Central memory CD8-positive, alpha-beta T cell (primary cell): ENCODE data around the gene ASRGL1.
A peak's percentile ranks its signal among the peaks of the same experiment; 100 is the strongest.
"Not testable (repeated sequence)": the region's sequence is repeated elsewhere in the genome, so short reads cannot be mapped to it uniquely, and the experiment has no call there.

Experiments
- ATAC-seq: fragments of 150-1000 bp; cut with Tn5 transposase; replicated peaks from 2 replicates; pipeline ENCODE4 v1.10.0; 2022; ENCODE audit warnings: mild to moderate bottlenecking, moderate FRiP score, moderate number of reproducible peaks; ENCODE audit not compliant: poor library complexity, severe bottlenecking; ENCODE audit errors: extremely low read depth
- DNase-seq, 2 donors: peaks; one replicate each; pipeline ENCODE4 v3.0.0; 2021; ENCODE audit warnings: low spot score in 2 of 2
- H3K27ac Mint-ChIP-seq: one replicate; pipeline ENCODE4 v1.8.0; 2022; ENCODE audit warnings: low read depth, mild to moderate bottlenecking, moderate library complexity, mixed read lengths
- H3K27me3 Mint-ChIP-seq: one replicate; pipeline ENCODE4 v1.8.0; 2022; ENCODE audit warnings: mixed read lengths
- H3K36me3 Mint-ChIP-seq: one replicate; pipeline ENCODE4 v1.8.0; 2022; ENCODE audit warnings: mild to moderate bottlenecking, moderate library complexity, mixed read lengths; ENCODE audit not compliant: insufficient read depth
- H3K4me1 Mint-ChIP-seq: one replicate; pipeline ENCODE4 v1.8.0; 2022; ENCODE audit warnings: mixed read lengths
- H3K4me3 Mint-ChIP-seq: one replicate; pipeline ENCODE4 v1.8.0; 2022; ENCODE audit warnings: mild to moderate bottlenecking, moderate library complexity, mixed read lengths
- H3K9me3 Mint-ChIP-seq: one replicate; pipeline ENCODE4 v1.8.0; 2022; ENCODE audit warnings: mixed read lengths

ASRGL1 gene

GRCh38 chr11:62331264-62331663, 6.0 kb upstream of the ASRGL1 start:
- H3K9me3 Mint-ChIP-seq, H3K27ac Mint-ChIP-seq: not testable (repeated sequence)

GRCh38 chr11:62333768-62334167, 3.5 kb upstream of the ASRGL1 start:
- ATAC-seq = no peak

More at GRCh38 chr11:62331264-62331663, 6.0 kb upstream of the ASRGL1 start:
- H3K4me1 Mint-ChIP-seq, ATAC-seq, H3K36me3 Mint-ChIP-seq, H3K4me3 Mint-ChIP-seq, DNase-seq: not testable (repeated sequence)
- H3K27me3 Mint-ChIP-seq = peaks cover 28% of the 10 kb centered on the region

GRCh38 chr11:62336949-62337302, 322 bp upstream of the ASRGL1 start:
- not testable (repeated sequence) for H3K9me3 Mint-ChIP-seq, ATAC-seq, DNase-seq
- peak overlapping the region; percentile 89 for H3K4me3 Mint-ChIP-seq
- peak overlapping the region; percentile 61 for H3K27ac Mint-ChIP-seq
- H3K4me1 Mint-ChIP-seq = peaks cover 16% of the 10 kb centered on the region
- peaks cover 15% of the 10 kb centered on the region for H3K27me3 Mint-ChIP-seq
- H3K36me3 Mint-ChIP-seq = peaks cover 14% of the 10 kb centered on the region

More at GRCh38 chr11:62333768-62334167, 3.5 kb upstream of the ASRGL1 start:
- Mint-ChIP-seq H3K4me1 (peaks cover 16% of the 10 kb centered on the region), H3K36me3 (peaks cover 14% of the 10 kb centered on the region), H3K27me3 (peaks cover 28% of the 10 kb centered on the region), H3K27ac (no peak overlapping the region), H3K4me3 (no peak overlapping the region), H3K9me3 (no peaks in the 10 kb centered on the region)
- no peak for DNase-seq

- DNase-seq = no peak
- H3K36me3 Mint-ChIP-seq = peaks cover 14% of the 10 kb centered on the region
- peaks cover 10% of the 10 kb centered on the region for H3K27me3 Mint-ChIP-seq
- no peak for ATAC-seq
- H3K4me3 Mint-ChIP-seq = peak overlapping the region; percentile 89
- peaks cover 16% of the 10 kb centered on the region for H3K4me1 Mint-ChIP-seq
- H3K27ac Mint-ChIP-seq = peak overlapping the region; percentile 61
- no peaks in the 10 kb centered on the region for H3K9me3 Mint-ChIP-seq
Measured at GRCh38 chr11:62338218-62338617, 970 bp downstream of the ASRGL1 start.

- DNase-seq (peak; percentile 24 to 46), ATAC-seq (peak; percentile 47)
- H3K27me3 Mint-ChIP-seq = no peaks in the 10 kb centered on the region
- peaks cover 14% of the 10 kb centered on the region for H3K36me3 Mint-ChIP-seq
- peaks cover 16% of the 10 kb centered on the region for H3K4me1 Mint-ChIP-seq
- no peaks in the 10 kb centered on the region for H3K9me3 Mint-ChIP-seq
- no peak overlapping the region for H3K27ac Mint-ChIP-seq
- H3K4me3 Mint-ChIP-seq = no peak overlapping the region
Measured at GRCh38 chr11:62340269-62340901, 3.1 kb downstream of the ASRGL1 start.

- Mint-ChIP-seq H3K36me3 (peaks cover 10% of the 10 kb centered on the region), H3K4me1 (peaks cover 16% of the 10 kb centered on the region)
Measured at GRCh38 chr11:62341588-62341987, 4.3 kb downstream of the ASRGL1 start.

GRCh38 chr11:62343646-62344190, 6.5 kb downstream of the ASRGL1 start:
- H3K9me3 Mint-ChIP-seq, H3K4me3 Mint-ChIP-seq, H3K4me1 Mint-ChIP-seq, H3K36me3 Mint-ChIP-seq, DNase-seq, ATAC-seq, H3K27me3 Mint-ChIP-seq, H3K27ac Mint-ChIP-seq: not testable (repeated sequence)

More at GRCh38 chr11:62341588-62341987, 4.3 kb downstream of the ASRGL1 start:
- no peak overlapping the region for H3K4me3 Mint-ChIP-seq
- no peak overlapping the region for H3K27ac Mint-ChIP-seq
- H3K27me3 Mint-ChIP-seq = no peaks in the 10 kb centered on the region
- DNase-seq (no peak), ATAC-seq (no peak)
- H3K9me3 Mint-ChIP-seq = no peaks in the 10 kb centered on the region

- Mint-ChIP-seq H3K27ac (no peak overlapping the region), H3K27me3 (no peaks in the 10 kb centered on the region), H3K36me3 (peaks cover 2% of the 10 kb centered on the region), H3K9me3 (no peaks in the 10 kb centered on the region), H3K4me1 (no peaks in the 10 kb centered on the region), H3K4me3 (no peak overlapping the region)
- DNase-seq (no peak), ATAC-seq (no peak)
Measured at GRCh38 chr11:62344210-62344609, 7.0 kb downstream of the ASRGL1 start.

GRCh38 chr11:62345861-62346260, 8.6 kb downstream of the ASRGL1 start:
- Mint-ChIP-seq H3K4me3 (no peak overlapping the region), H3K4me1 (no peaks in the 10 kb centered on the region), H3K36me3 (no peaks in the 10 kb centered on the region), H3K27ac (no peak overlapping the region), H3K27me3 (no peaks in the 10 kb centered on the region), H3K9me3 (no peaks in the 10 kb centered on the region)
- DNase-seq (no peak), ATAC-seq (no peak)

- no peaks in the 10 kb centered on the region for H3K27me3 Mint-ChIP-seq
- peaks cover 15% of the 10 kb centered on the region for H3K4me1 Mint-ChIP-seq
- peaks cover 2% of the 10 kb centered on the region for H3K36me3 Mint-ChIP-seq
- H3K9me3 Mint-ChIP-seq = no peaks in the 10 kb centered on the region
- H3K27ac Mint-ChIP-seq = peak overlapping the region; percentile 39
- ATAC-seq (peak; percentile 90), DNase-seq (no peak)
- H3K4me3 Mint-ChIP-seq = peak overlapping the region; percentile 5
Measured at GRCh38 chr11:62352355-62353336, 15.4 kb downstream of the ASRGL1 start.

GRCh38 chr11:62353841-62354240, 16.6 kb downstream of the ASRGL1 start:
- Mint-ChIP-seq H3K4me3 (no peak overlapping the region), H3K4me1 (peaks cover 15% of the 10 kb centered on the region), H3K27ac (no peak overlapping the region), H3K9me3 (no peaks in the 10 kb centered on the region), H3K36me3 (peaks cover 4% of the 10 kb centered on the region), H3K27me3 (no peaks in the 10 kb centered on the region)
- DNase-seq (no peak), ATAC-seq (no peak)

GRCh38 chr11:62358273-62358672, 21.0 kb downstream of the ASRGL1 start:
- H3K9me3 Mint-ChIP-seq = no peaks in the 10 kb centered on the region
- ATAC-seq = no peak

More at GRCh38 chr11:62358273-62358672, 21.0 kb downstream of the ASRGL1 start:
- H3K27me3 Mint-ChIP-seq = no peaks in the 10 kb centered on the region
- no peak for DNase-seq
- H3K4me3 Mint-ChIP-seq = no peak overlapping the region
- H3K4me1 Mint-ChIP-seq = no peaks in the 10 kb centered on the region
- H3K36me3 Mint-ChIP-seq = peaks cover 4% of the 10 kb centered on the region
- H3K27ac Mint-ChIP-seq = no peak overlapping the region
